Thyroid gland (tissue), 4 donors: ENCODE results near the gene GAS7. TPM values are rescaled to one million over a fixed set of nuclear protein-coding genes. Genes with fewer than 3 reads are reported as not detected.

Experiments used
- DNase-seq, 2 donors: peaks; one replicate each; pipeline ENCODE4 v3.0.0-alpha.2; 2019
- H3K27ac ChIP-seq, 3 donors: fragments of 200-600 bp; sonication (generic); 1 replicate in 2 of 3; 2 replicates in 1 of 3; pipeline ENCODE4 v1.5.1; 2016 to 2019; ENCODE audit warnings: mild to moderate bottlenecking in 1 of 3, moderate library complexity in 1 of 3
- H3K27me3 ChIP-seq: fragments of 200-600 bp; sonication (generic); one replicate; pipeline ENCODE4 v1.5.1; 2019
- H3K36me3 ChIP-seq, 2 donors: fragments of 200-600 bp; sonication (generic); one replicate each; pipeline ENCODE4 v1.5.1; 2016 to 2019
- H3K4me1 ChIP-seq, 2 donors: fragments of 200-600 bp; sonication (generic); one replicate each; pipeline ENCODE4 v1.5.1; 2017 to 2019
- H3K4me3 ChIP-seq, 3 donors: fragments of 200-600 bp; sonication (generic); replicated peaks in 1 of 3; 1 replicate in 2 of 3; 2 replicates in 1 of 3; pipeline ENCODE4 v1.5.1; 2016; ENCODE audit warnings: mild to moderate bottlenecking in 1 of 3
- H3K9me3 ChIP-seq: fragments of 200-600 bp; sonication (generic); one replicate; pipeline ENCODE4 v1.5.1; 2017
- CTCF ChIP-seq, 6 experiments: fragments of 200-600 bp in 3 of 6; fragments of 450-650 bp in 3 of 6; sonication (generic) in 3 of 6; IDR thresholded peaks; one replicate each; pipeline ENCODE4 v1.5.1; 2016 to 2019; ENCODE audit warnings: antibody characterized with exemption in 6 of 6, mild to moderate bottlenecking in 2 of 6, inconsistent platforms in 1 of 6, moderate library complexity in 1 of 6
- POLR2A ChIP-seq, 2 donors: fragments of 450-650 bp; IDR thresholded peaks; one replicate each; pipeline ENCODE4 v1.6.1; 2017; ENCODE audit warnings: antibody characterized with exemption in 2 of 2, mild to moderate bottlenecking in 2 of 2, moderate library complexity in 1 of 2
- WGBS, 2 donors: methylation state at CpG; one replicate each; pipeline ENCODE4 v1.1.5; 2017; 5-methylcytosine and 5-hydroxymethylcytosine counted together
- intact Hi-C: fragments of 100-400 bp; cut with DNase I; formaldehyde crosslinking; loops from one replicate; pipeline ENCODE4 v1.15.1; 2023
- total RNA-seq, 4 donors: library from RNA; depleted of rRNA; stranded (reverse); fragments of >200 nt; gene quantifications; one replicate each; pipeline ENCODE4 v1.2.3, GENCODE V29; 2016

The GAS7 gene
- total RNA-seq, 4 donors from 2014 or later: 7.5 to 30.3 (median 24.1) TPM

GRCh38 chr17:10042589-10043244, 155.7 kb downstream of the GAS7 start:
- Histone ChIP-seq H3K27me3 (no peaks in the 10 kb centered on the region), H3K4me3 (no peak overlapping the region), H3K9me3 (no peaks in the 10 kb centered on the region), H3K27ac (peak overlapping the region in 1 of 3 donors; percentile 5), H3K4me1 (no peaks in the 10 kb centered on the region), H3K36me3 (no peaks in the 10 kb centered on the region)
- no peak for TF ChIP-seq POLR2A (IDR thresholded peaks at IDR 0.05)
- no peak for TF ChIP-seq CTCF (IDR thresholded peaks at IDR 0.05)
- intact Hi-C loops: no loop called here
- WGBS, 2 donors: 83 to 89% methylated on average over 9 of the region's 9 CpGs
- DNase-seq: no peak

GRCh38 chr17:10041916-10042588, 156.4 kb downstream of the GAS7 start:
- intact Hi-C loops: no loop called here
- peak overlapping the region in 1 of 3 donors; percentile 5 for H3K27ac ChIP-seq

GRCh38 chr17:10041287-10041612, 157.2 kb downstream of the GAS7 start:
- H3K27ac ChIP-seq: no peak overlapping the region

More at GRCh38 chr17:10041916-10042588, 156.4 kb downstream of the GAS7 start:
- TF ChIP-seq POLR2A (IDR thresholded peaks at IDR 0.05): no peak
- TF ChIP-seq CTCF (IDR thresholded peaks at IDR 0.05): no peak
- H3K27me3 ChIP-seq: no peaks in the 10 kb centered on the region
- no peaks in the 10 kb centered on the region for H3K36me3 ChIP-seq
- WGBS, 2 donors: 82 to 89% methylated on average over 17 of the region's 17 CpGs
- no peak for DNase-seq
- H3K4me3 ChIP-seq: no peak overlapping the region
- no peaks in the 10 kb centered on the region for H3K4me1 ChIP-seq
- H3K9me3 ChIP-seq: no peaks in the 10 kb centered on the region

DNA sequence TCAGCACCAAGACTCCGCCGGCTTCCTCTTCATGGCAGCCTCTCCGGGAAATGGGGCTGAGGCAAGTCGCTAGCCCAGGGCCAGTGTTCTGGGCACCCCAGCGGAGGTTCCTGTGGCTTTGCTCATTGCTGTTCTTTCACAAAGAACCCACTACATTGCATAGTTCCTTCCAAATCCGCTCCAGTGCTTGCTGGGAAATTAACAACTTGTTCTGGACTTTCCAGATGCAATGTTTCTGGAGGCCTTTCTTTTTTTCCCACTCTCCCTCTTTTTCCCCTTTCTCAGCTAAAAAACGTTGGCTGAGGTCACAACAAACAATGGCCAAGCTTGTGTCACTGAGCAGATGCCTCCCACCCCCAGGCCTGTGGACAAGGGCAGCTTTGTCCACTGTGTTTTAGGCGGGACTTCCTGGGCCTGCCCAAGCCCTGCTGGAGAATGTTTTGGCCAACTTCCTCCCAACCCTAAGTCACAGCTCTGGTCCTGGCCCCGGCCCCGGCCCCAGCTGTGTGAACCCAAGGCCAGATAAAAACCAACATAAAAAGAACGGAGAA, 161.8 kb downstream of the GAS7 start:
- intact Hi-C loops: no loop called here
- Histone ChIP-seq H3K27ac (peak overlapping the region in 2 of 3 donors; percentile 21 to 56), H3K4me1 (no peaks in the 10 kb centered on the region), H3K9me3 (no peaks in the 10 kb centered on the region), H3K27me3 (no peaks in the 10 kb centered on the region), H3K36me3 (no peaks in the 10 kb centered on the region), H3K4me3 (no peak overlapping the region)
- TF ChIP-seq CTCF (IDR thresholded peaks at IDR 0.05) (no peak), POLR2A (IDR thresholded peaks at IDR 0.05) (no peak)
- 78 to 79% methylated on average over 10 to 11 of the region's 11 CpGs for WGBS, 2 donors
- DNase-seq: peak; percentile 5 to 15

More at GRCh38 chr17:10041287-10041612, 157.2 kb downstream of the GAS7 start:
- WGBS, 2 donors: 70 to 86% methylated on average over 4 of the region's 4 CpGs
- Histone ChIP-seq H3K36me3 (no peaks in the 10 kb centered on the region), H3K27me3 (no peaks in the 10 kb centered on the region), H3K4me1 (no peaks in the 10 kb centered on the region), H3K4me3 (no peak overlapping the region), H3K9me3 (no peaks in the 10 kb centered on the region)
- intact Hi-C loops: no loop called here
- DNase-seq: no peak
- no peak for TF ChIP-seq POLR2A (IDR thresholded peaks at IDR 0.05)
- TF ChIP-seq CTCF (IDR thresholded peaks at IDR 0.05): no peak

- intact Hi-C loops: no loop called here
- TF ChIP-seq CTCF (IDR thresholded peaks at IDR 0.05): no peak
- TF ChIP-seq POLR2A (IDR thresholded peaks at IDR 0.05): no peak
- Histone ChIP-seq H3K27ac (peak overlapping the region in 2 of 3 donors; percentile 21 to 56), H3K9me3 (no peaks in the 10 kb centered on the region), H3K4me3 (no peak overlapping the region), H3K4me1 (no peaks in the 10 kb centered on the region), H3K27me3 (no peaks in the 10 kb centered on the region), H3K36me3 (no peaks in the 10 kb centered on the region)
- WGBS, 2 donors: 71 to 79% methylated on average over 4 of the region's 4 CpGs
- no peak for DNase-seq
Measured at GRCh38 chr17:10035885-10036284, 162.5 kb downstream of the GAS7 start.
